HEK293 (cell line): ENCODE measurements around the gene CCDC141.

Experiments
- MZF1 ChIP-seq: fragments of 450-650 bp; formaldehyde crosslinking; IDR thresholded peaks from 2 replicates; pipeline ENCODE4 v1.5.1; 2017; ENCODE audit warnings: missing biosample characterization, missing genetic modification characterization, borderline replicate concordance
- TF ChIP-seq, protein P1 (sequence below): fragments of 450-650 bp; formaldehyde crosslinking; IDR thresholded peaks from 2 replicates; pipeline ENCODE4 v1.5.1; 2016; ENCODE audit warnings: missing biosample characterization, missing genetic modification characterization

DNA sequence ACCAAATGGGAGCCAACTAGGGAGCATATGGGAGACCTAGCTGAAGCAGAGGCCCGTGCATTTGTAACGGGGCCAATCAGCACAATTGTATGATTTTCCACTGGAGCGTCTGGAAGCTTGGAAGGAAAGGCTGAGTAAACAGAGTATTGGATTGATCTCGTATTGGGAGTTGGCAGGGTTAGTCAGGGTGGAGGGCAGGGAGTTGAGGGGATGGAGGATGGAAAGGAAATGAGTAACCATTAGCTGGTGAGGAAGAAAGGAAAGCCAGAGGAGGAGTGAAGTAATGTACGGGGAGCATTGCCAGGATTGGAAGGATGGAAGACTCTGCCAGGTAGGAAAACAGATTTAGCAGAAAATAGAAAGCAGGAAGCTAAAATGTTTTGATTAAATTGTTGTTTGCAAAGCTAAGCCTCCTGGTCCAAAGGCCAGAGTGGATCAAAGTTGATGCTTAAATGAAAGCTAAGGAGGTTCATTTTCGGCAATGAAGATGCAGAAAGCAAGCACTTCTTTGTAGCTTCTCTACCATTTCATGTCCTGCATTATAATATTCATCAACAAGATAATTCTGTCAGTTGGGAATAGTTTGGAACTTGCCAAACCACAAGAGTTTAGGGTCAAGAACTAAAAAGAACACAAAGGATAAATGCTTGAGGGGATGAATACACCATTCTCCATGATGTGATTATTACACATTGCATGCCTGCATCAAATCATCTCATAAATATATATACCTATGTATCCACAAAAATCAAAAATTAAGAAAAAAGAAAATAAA is 167.1 kb downstream of the CCDC141 start:
- TF ChIP-seq, protein P1, sequence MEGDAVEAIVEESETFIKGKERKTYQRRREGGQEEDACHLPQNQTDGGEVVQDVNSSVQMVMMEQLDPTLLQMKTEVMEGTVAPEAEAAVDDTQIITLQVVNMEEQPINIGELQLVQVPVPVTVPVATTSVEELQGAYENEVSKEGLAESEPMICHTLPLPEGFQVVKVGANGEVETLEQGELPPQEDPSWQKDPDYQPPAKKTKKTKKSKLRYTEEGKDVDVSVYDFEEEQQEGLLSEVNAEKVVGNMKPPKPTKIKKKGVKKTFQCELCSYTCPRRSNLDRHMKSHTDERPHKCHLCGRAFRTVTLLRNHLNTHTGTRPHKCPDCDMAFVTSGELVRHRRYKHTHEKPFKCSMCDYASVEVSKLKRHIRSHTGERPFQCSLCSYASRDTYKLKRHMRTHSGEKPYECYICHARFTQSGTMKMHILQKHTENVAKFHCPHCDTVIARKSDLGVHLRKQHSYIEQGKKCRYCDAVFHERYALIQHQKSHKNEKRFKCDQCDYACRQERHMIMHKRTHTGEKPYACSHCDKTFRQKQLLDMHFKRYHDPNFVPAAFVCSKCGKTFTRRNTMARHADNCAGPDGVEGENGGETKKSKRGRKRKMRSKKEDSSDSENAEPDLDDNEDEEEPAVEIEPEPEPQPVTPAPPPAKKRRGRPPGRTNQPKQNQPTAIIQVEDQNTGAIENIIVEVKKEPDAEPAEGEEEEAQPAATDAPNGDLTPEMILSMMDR (tag by site-specific recombination): no peak
- no peak for TF ChIP-seq MZF1 (tag by site-specific recombination)
